Measurements from ENCODE around the gene CROCC.

The CROCC gene

GRCh38 chr1:16988210-16988609 is 66.5 kb downstream of the CROCC start:
- DNase-seq = no peak

GRCh38 chr1:16989676-16990391 is 68.1 kb downstream of the CROCC start:
- DNase-seq = no peak

DNA sequence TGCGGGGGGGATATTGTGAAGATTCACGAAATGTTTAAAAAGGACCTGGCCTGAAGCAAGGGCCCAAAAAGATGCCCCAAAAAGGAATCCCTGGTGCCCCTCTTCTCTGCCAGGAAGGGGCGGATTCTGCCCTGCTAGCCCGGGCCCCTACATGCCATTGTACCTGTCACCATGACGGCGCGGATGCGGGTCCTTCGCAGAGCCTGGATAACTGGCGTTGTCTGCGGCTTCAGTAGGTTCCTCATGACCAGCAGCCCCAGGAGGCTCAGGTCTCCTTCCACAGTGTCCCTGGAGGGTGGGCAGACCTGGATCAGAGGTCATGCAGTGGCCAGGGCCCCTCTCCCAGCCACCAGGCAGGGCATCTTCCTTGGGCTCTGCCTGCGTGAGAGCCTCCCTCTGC is 69.8 kb downstream of the CROCC start:
- no peak for DNase-seq

DNA sequence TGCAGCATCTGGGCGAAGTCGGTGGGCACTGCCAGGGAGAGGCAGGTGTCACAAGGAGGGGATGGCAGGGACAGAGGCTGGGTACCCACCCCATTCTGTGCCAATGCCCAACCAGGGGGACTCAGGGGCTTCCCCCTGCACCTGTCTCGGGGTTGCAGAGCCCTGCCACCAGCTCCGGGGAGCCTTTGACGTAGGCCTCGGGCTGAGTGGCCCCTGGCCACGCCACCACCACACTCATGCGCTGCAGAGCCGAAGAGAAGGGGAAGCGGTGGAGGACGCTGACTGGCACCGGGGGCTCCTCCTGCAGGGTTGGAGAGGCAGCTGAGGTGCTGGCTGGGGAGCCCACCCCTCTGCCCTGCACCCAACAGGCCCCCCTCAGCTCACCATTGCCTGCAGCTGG is 70.4 kb downstream of the CROCC start:
- no peak for DNase-seq

- no peak for DNase-seq
Observed at GRCh38 chr1:16992675-16993074, 70.9 kb downstream of the CROCC start.

DNA sequence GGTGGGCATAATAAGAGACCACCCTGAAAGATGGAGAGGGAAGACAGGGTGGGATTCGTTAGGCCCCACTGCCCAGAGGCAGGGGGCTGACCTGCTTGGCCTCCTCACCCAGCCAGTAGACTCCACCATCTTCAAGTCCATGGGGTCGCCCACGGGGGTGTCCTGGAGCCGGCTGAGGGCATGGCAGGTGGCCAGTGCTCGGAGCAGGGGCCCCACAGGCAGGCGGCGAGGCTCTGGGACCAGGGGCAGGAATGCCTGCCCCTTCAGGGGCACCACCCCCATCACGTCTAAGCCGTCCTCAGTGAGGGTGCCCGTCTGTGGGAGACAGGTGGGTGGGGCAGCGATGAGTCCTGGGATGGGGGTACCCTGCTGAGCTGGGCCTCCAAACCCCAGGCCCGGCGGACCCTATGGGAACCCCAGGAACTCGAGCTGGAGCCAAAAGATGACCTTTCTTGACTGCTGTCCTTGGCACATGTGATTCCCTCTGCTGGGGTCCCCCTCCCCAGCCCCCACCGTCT is 71.8 kb downstream of the CROCC start:
- no peak for DNase-seq

GRCh38 chr1:16996845-16997244 is 75.1 kb downstream of the CROCC start:
- DNase-seq = no peak

GRCh38 chr1:16998589-16998988 is 76.9 kb downstream of the CROCC start:
- DNase-seq = no peak

DNA sequence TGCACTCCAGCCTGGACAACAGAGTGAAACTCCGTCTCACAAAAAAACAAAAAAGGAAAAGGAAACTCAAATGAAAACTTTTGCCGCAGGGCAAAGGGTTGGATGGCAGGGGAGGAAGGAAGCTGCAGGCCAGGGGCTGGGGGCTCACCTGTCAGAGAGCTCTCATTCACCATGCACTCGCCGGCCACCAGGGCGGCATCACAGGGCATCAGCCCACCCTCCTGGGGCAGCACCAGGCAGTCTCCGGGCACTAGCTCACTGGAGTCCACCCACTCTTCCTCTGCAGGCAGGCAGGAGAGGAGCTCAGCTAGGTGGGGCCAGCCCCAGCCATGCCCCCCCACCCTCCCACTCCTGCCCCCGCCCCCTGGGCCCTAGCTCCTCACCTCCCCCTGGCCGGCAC is 78.1 kb downstream of the CROCC start:
- DNase-seq = no peak

- DNase-seq = no peak
Observed at GRCh38 chr1:17001760-17002523, 80.2 kb downstream of the CROCC start.

GRCh38 chr1:17002524-17002902 is 80.8 kb downstream of the CROCC start:
- DNase-seq = no peak

DNA sequence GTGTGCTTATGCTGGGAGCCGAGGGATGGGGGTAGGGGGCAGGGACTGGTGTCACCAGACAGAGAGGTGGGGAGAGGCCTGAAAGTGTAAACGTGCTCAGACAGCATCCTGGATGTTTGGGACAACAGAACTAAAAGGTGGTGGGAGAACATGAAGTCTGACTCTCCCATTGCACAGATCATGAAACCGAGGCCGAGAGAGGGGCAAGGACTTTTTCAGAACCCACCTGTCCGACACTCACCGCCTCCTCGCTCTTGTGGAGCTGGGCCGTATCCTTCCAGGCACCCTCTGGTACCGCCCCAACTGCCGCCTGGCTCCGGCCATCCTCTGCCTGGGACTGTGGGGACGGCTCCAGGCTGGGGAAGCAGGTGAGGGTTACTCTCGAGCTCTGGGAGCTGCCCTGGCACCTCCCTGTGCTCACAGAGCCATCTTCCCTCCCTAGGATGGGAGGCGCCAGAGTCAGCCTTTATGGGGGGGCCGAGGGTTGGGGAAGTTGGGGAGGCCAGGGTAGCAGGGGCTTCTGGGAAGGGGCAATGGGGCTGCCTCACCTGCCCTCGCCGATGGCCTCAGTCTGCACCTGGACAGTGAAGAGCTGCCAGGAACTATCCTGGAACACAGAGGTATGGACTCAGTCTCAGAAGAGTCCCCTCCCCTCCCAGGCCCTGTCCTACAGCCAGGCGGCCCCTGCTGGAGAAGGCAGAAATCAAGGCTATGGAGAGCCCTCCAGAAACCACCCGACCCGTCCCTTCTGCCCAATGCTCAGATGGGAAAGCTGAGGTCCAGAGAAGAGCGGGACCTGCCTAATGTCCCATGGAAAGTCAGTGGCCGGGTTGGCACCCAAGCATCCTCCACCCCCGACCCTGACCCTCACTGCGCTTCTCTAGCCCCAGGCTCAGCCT is 83.0 kb downstream of the CROCC start:
- DNase-seq = no peak

GRCh38 chr1:17005365-17005740 is 83.6 kb downstream of the CROCC start:
- no peak for DNase-seq

GRCh38 chr1:17007121-17007520 is 85.4 kb downstream of the CROCC start:
- DNase-seq = no peak

DNA sequence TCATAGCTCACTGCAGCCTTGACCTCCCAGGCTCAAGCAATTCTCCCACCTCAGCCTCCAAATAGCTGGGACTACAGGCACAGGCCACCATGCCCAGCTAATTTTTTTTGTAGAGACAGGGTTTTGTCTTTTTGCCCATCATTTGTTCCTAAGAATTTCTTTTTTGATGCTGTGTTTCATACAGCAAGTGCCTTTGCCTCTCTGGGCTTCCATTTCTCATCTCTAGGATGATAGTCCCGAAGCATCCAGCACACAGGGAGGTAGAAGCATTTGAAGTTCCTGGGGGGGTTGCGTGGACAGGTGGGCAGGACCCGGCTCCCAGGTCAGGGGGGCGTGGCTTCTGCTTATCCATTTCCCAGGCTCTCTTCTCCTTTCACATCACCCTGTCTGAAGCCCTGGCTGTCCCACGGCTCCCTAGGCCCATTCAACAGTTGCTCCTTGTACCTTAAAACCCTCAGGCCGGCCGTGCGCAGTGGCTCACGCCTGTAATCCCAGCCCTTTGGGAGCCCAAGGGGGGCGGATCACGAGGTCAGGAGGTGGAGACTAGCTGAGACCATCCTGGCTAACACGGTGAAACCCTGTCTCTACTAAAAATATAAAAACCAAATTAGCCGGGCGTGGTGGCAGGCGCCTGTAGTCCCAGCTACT is 86.6 kb downstream of the CROCC start:
- no peak for DNase-seq

GRCh38 chr1:17009706-17010105 is 88.0 kb downstream of the CROCC start:
- DNase-seq = no peak

- no peak for DNase-seq
Observed at GRCh38 chr1:17011092-17011438, 89.3 kb downstream of the CROCC start.

- peak; percentile 75 for DNase-seq
Observed at GRCh38 chr1:17011439-17012307, 89.9 kb downstream of the CROCC start, which contains the start of gene ATP13A2. Gene ATP13A2, minus strand, starts transcription at chr1:17011928. Its CDS starts 190 bp downstream, at chr1:17011738.

DNA sequence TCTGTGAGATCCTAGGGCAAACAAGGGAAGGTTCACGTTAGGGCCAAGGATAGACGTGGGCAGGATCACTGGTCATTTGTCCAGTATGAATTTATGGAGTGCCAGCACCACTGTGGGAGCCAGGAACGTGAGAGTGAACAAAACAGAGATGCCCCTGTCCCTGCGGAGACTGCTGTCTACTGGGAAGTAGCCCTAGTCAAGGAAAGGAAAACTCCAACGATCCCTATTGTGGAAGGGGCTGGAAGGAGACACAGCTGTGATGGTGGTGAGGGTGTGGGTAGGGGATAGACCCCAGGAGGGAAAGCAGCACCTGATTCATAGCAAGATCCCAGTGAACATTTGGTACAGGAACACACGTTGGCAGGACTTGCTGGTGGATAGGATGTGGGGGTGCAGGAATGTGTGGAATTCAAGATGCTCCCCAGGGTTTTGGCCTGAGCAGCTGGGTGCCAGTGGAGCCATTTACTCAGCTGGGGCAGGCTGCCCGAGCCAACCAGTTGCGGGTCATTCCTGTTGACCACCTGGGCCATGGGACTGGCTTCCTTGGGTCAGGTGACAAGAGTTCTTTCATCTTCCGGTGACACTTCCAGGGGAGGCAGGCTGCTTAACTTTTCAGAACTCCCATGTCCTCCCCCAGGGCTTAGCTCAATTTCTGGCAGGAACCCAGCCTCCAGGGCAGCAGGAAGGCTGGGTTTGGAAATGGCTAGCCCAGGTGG is 91.2 kb downstream of the CROCC start:
- DNase-seq = no peak

GRCh38 chr1:17013491-17014320 is 92.0 kb downstream of the CROCC start:
- DNase-seq = no peak
